Gastrocnemius medialis (tissue), 4 donors: ENCODE results near the gene SIK2.

Source experiments
- POLR2A ChIP-seq, 2 donors: fragments of 450-650 bp; IDR thresholded peaks; one replicate each; pipeline ENCODE4 v1.6.1; 2017; ENCODE audit warnings: antibody characterized with exemption in 2 of 2, mild to moderate bottlenecking in 2 of 2, moderate library complexity in 2 of 2
- TF ChIP-seq, protein P1 (sequence below), 5 experiments: fragments of 450-650 bp in 3 of 5; fragments of 200-600 bp in 2 of 5; sonication (generic) in 2 of 5; IDR thresholded peaks in 4 of 5; conservative IDR thresholded peaks in 1 of 5; 1 replicate in 4 of 5; 2 replicates in 1 of 5; pipeline ENCODE4 v1.5.1; 2016 to 2019; ENCODE audit warnings: antibody characterized with exemption in 5 of 5, mild to moderate bottlenecking in 3 of 5, moderate library complexity in 3 of 5

DNA sequence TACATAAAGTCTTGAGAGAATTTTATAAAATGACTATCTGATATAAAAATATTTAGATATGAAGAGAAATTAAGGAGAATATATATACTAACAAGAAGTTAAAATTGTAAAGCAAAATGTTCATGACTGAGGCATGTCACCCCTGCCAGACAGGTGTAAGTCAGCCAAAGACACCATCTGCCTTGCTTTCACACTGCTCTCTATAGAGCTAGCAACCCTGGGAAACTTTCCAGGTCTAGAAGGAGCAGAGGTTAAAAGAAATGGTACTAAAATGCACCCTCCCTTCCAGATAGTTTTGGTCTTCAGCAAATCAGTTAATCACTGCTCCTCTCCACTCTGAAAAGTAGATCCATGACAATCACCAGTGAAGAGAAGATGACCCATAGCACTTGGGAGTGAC lies 147.4 kb downstream of the SIK2 start:
- TF ChIP-seq, protein P1, sequence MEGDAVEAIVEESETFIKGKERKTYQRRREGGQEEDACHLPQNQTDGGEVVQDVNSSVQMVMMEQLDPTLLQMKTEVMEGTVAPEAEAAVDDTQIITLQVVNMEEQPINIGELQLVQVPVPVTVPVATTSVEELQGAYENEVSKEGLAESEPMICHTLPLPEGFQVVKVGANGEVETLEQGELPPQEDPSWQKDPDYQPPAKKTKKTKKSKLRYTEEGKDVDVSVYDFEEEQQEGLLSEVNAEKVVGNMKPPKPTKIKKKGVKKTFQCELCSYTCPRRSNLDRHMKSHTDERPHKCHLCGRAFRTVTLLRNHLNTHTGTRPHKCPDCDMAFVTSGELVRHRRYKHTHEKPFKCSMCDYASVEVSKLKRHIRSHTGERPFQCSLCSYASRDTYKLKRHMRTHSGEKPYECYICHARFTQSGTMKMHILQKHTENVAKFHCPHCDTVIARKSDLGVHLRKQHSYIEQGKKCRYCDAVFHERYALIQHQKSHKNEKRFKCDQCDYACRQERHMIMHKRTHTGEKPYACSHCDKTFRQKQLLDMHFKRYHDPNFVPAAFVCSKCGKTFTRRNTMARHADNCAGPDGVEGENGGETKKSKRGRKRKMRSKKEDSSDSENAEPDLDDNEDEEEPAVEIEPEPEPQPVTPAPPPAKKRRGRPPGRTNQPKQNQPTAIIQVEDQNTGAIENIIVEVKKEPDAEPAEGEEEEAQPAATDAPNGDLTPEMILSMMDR (IDR thresholded peaks at IDR 0.05 in 4 of 5, conservative IDR thresholded peaks at IDR 0.05 in 1 of 5): no peak
- no peak for TF ChIP-seq POLR2A (IDR thresholded peaks at IDR 0.05)
